IMR-90 (cell line): Measurements from ENCODE around the gene RPS19. TPM values are rescaled to one million over a fixed set of nuclear protein-coding genes. Genes with fewer than 3 reads are reported as not detected.

Experiments
- ATAC-seq: fragments of 200-7000 bp; cut with Tn5 transposase; 2 replicates; pipeline ENCODE4 v1.9.1; 2020; ENCODE audit warnings: low read depth, mild to moderate bottlenecking, moderate library complexity
- BruUV-seq: library from RNA; stranded (reverse); fragments of 400-500 nt; replicated peaks from 2 replicates; lab custom pipeline; 2021; lab: Mats Ljungman, UMichigan
- CTCF ChIA-PET: fragments of 300-600 bp; formaldehyde crosslinking; extraction: SDS; loops from one replicate; lab custom pipeline; 2021; ENCODE audit warnings: antibody characterized with exemption; lab: Yijun Ruan, JAX
- POLR2A ChIA-PET: fragments of 300-600 bp; sonication (Branson Sonifier 250); formaldehyde crosslinking; loops from one replicate; lab custom pipeline; 2022; ENCODE audit warnings: antibody characterized with exemption; ENCODE audit not compliant: unreplicated experiment; lab: Charles Lee
- DNase-seq: peaks from one replicate; pipeline ENCODE4 v3.0.0; 2013
- H2AFZ ChIP-seq: replicated peaks from 2 replicates; pipeline ENCODE3; 2013; ENCODE audit warnings: low read length, mild to moderate bottlenecking; ENCODE audit not compliant: poor library complexity
- H2AK5ac ChIP-seq: 2 replicates; pipeline ENCODE4 v1.6.1; 2013; ENCODE audit warnings: low read depth, low read length, inconsistent platforms
- H2AK9ac ChIP-seq: replicated peaks from 2 replicates; pipeline ENCODE3; 2013; ENCODE audit warnings: mild to moderate bottlenecking, low read depth, low read length, moderate library complexity; ENCODE audit not compliant: poor library complexity
- H2BK120ac ChIP-seq: 2 replicates; pipeline ENCODE4 v1.6.1; 2013; ENCODE audit warnings: low read depth, low read length, inconsistent platforms
- H2BK15ac ChIP-seq: 3 replicates; pipeline ENCODE4 v1.6.1; 2013; ENCODE audit warnings: low read depth, low read length, inconsistent platforms
- H2BK20ac ChIP-seq: 2 replicates; pipeline ENCODE4 v1.6.1; 2013; ENCODE audit warnings: low read depth, mild to moderate bottlenecking, inconsistent platforms, low read length, moderate library complexity
- H2BK5ac ChIP-seq: 2 replicates; pipeline ENCODE4 v1.6.1; 2013; ENCODE audit warnings: mild to moderate bottlenecking, low read depth, low read length, inconsistent platforms; ENCODE audit not compliant: poor library complexity, severe bottlenecking
- H3K14ac ChIP-seq: replicated peaks from 2 replicates; pipeline ENCODE4 v1.6.1; 2013; ENCODE audit warnings: low read depth, low read length, inconsistent platforms
- H3K18ac ChIP-seq: 2 replicates; pipeline ENCODE4 v1.6.1; 2013; ENCODE audit warnings: low read depth, low read length, control low read depth
- H3K23ac ChIP-seq: 2 replicates; pipeline ENCODE4 v1.6.1; 2013; ENCODE audit warnings: low read depth, low read length, inconsistent platforms
- H3K27ac ChIP-seq: 2 replicates; pipeline ENCODE4 v1.5.1; 2013; ENCODE audit warnings: mild to moderate bottlenecking, control low read depth, low read length; ENCODE audit not compliant: insufficient read depth
- H3K27me3 ChIP-seq: 2 replicates; pipeline ENCODE4 v1.6.1; 2013; ENCODE audit warnings: low read length; ENCODE audit not compliant: control insufficient read depth, insufficient read depth
- H3K36me3 ChIP-seq: 2 replicates; pipeline ENCODE4 v1.6.1; 2013; ENCODE audit warnings: low read length, mixed read lengths; ENCODE audit not compliant: control insufficient read depth, insufficient read depth
- H3K4ac ChIP-seq: 2 replicates; pipeline ENCODE4 v1.6.1; 2013; ENCODE audit warnings: low read depth, low read length, inconsistent platforms
- H3K4me1 ChIP-seq: 2 replicates; pipeline ENCODE4 v1.6.1; 2013; ENCODE audit warnings: low read length, mixed read lengths; ENCODE audit not compliant: control insufficient read depth, insufficient read depth
- H3K4me2 ChIP-seq: 2 replicates; pipeline ENCODE4 v1.6.1; 2013; ENCODE audit warnings: low read depth, mild to moderate bottlenecking, control low read depth, low read length, moderate library complexity
- H3K4me3 ChIP-seq: 2 replicates; pipeline ENCODE4 v1.5.1; 2013; ENCODE audit warnings: low read depth, mild to moderate bottlenecking, control low read depth, low read length, moderate library complexity; ENCODE audit not compliant: insufficient read depth
- H3K56ac ChIP-seq: 2 replicates; pipeline ENCODE4 v1.6.1; 2013; ENCODE audit warnings: low read length, inconsistent platforms; ENCODE audit not compliant: insufficient read depth; ENCODE audit errors: extremely low read depth
- H3K79me1 ChIP-seq, 2 experiments: 2 replicates each; pipeline ENCODE4 v1.6.1; 2013; ENCODE audit warnings: low read length in 2 of 2, inconsistent platforms in 1 of 2, low read depth in 1 of 2
- H3K9ac ChIP-seq: 2 replicates; pipeline ENCODE4 v1.6.1; 2013; ENCODE audit warnings: low read depth, low read length, control low read depth
- H3K9me1 ChIP-seq: 2 replicates; pipeline ENCODE4 v1.6.1; 2013; ENCODE audit warnings: low read length, inconsistent platforms; ENCODE audit not compliant: insufficient read depth
- H3K9me3 ChIP-seq: 2 replicates; pipeline ENCODE4 v1.6.1; 2013; ENCODE audit warnings: low read length; ENCODE audit not compliant: control insufficient read depth, insufficient read depth
- H4K20me1 ChIP-seq: 2 replicates; pipeline ENCODE4 v1.6.1; 2013; ENCODE audit warnings: low read length, inconsistent platforms; ENCODE audit not compliant: insufficient read depth
- H4K5ac ChIP-seq: 2 replicates; pipeline ENCODE4 v1.6.1; 2013; ENCODE audit warnings: mild to moderate bottlenecking, low read depth, low read length, control low read depth
- H4K8ac ChIP-seq, 2 experiments: 2 replicates each; pipeline ENCODE4 v1.6.1; 2013; ENCODE audit warnings: low read depth in 2 of 2, low read length in 2 of 2, control low read depth in 1 of 2, inconsistent platforms in 1 of 2
- H4K91ac ChIP-seq: 2 replicates; pipeline ENCODE4 v1.6.1; 2013; ENCODE audit warnings: low read depth, low read length, inconsistent platforms; ENCODE audit not compliant: insufficient read depth
- BHLHE40 ChIP-seq: fragments of 150-350 bp; IDR thresholded peaks from 2 replicates; pipeline ENCODE4 v1.6.1; 2016; ENCODE audit warnings: mild to moderate bottlenecking, low read depth, low read length
- CEBPB ChIP-seq: IDR thresholded peaks from 2 replicates; pipeline ENCODE4 v1.6.1; 2012; ENCODE audit warnings: low read depth, low read length, improper control_type of control experiment
- FOS ChIP-seq: fragments of 150-350 bp; IDR thresholded peaks from 2 replicates; pipeline ENCODE4 v1.6.1; 2016; ENCODE audit warnings: low read depth, low read length
- MAFK ChIP-seq: IDR thresholded peaks from 2 replicates; pipeline ENCODE4 v1.6.1; 2012; ENCODE audit warnings: low read depth, low read length, improper control_type of control experiment
- MAZ ChIP-seq: IDR thresholded peaks from 2 replicates; pipeline ENCODE4 v1.6.1; 2012; ENCODE audit warnings: low read depth, mild to moderate bottlenecking, low read length, improper control_type of control experiment, moderate library complexity, borderline replicate concordance
- MXI1 ChIP-seq: IDR thresholded peaks from 2 replicates; pipeline ENCODE4 v1.6.1; 2012; ENCODE audit warnings: low read depth, mild to moderate bottlenecking, low read length, moderate library complexity, borderline replicate concordance
- NFE2L2 ChIP-seq: fragments of 150-350 bp; IDR thresholded peaks from 2 replicates; pipeline ENCODE4 v1.6.1; 2016; ENCODE audit warnings: low read depth, mild to moderate bottlenecking, low read length
- POLR2A ChIP-seq: IDR thresholded peaks from 2 replicates; pipeline ENCODE4 v1.6.1; 2012; ENCODE audit warnings: mild to moderate bottlenecking, low read depth, low read length
- RAD21 ChIP-seq: IDR thresholded peaks from 2 replicates; pipeline ENCODE4 v1.6.1; 2012; ENCODE audit warnings: low read length, improper control_type of control experiment
- SMC3 ChIP-seq: fragments of 150-350 bp; IDR thresholded peaks from 2 replicates; pipeline ENCODE4 v1.6.1; 2016; ENCODE audit warnings: low read depth, mild to moderate bottlenecking, antibody characterized with exemption, low read length, moderate library complexity
- WGBS, 2 experiments: methylation state at CpG; one replicate each; pipeline versions ENCODE4 v1.1.5 to v1.1.7; 2013; ENCODE audit warnings: missing lambda C conversion rate in 2 of 2; ENCODE audit not compliant: insufficient read length in 1 of 2; ENCODE audit errors: extremely low coverage in 2 of 2; 5-methylcytosine and 5-hydroxymethylcytosine counted together
- dilution Hi-C: fragments of 300-500 bp; cut with HindIII; formaldehyde crosslinking; loops from one replicate; pipeline ENCODE4 v1.14.3; 2018; ENCODE audit warnings: low sequenced_read_pairs; ENCODE audit not compliant: unreplicated experiment
- in situ Hi-C: fragments of 300-500 bp; cut with MboI; formaldehyde crosslinking; loops from 3 replicates; pipeline ENCODE4 v1.14.3; 2019; ENCODE audit warnings: low sequenced_read_pairs, inconsistent platforms, mixed read lengths
- intact Hi-C: fragments of 100-400 bp; cut with micrococcal nuclease; formaldehyde crosslinking; loops from 2 replicates; pipeline ENCODE4 v1.10.0; 2022
- polyA plus RNA-seq, 3 experiments: library from polyadenylated mRNA; depleted of rRNA; stranded (reverse); fragments of >200 nt; gene quantifications; 2 replicates each; pipeline ENCODE4 v1.2.3, GENCODE V29; 2012; ENCODE audit warnings: low replicate concordance in 1 of 3
- total RNA-seq: library from RNA; depleted of rRNA; stranded (reverse); fragments of >200 nt; gene quantifications from 2 replicates; pipeline ENCODE4 v1.2.3, GENCODE V29; 2012
- TF ChIP-seq, protein P1 (sequence below): fragments of 150-350 bp; IDR thresholded peaks from 2 replicates; pipeline ENCODE4 v1.6.1; 2016; ENCODE audit warnings: low read depth, mild to moderate bottlenecking, low read length, moderate library complexity, borderline replicate concordance
- TF ChIP-seq, protein P2 (sequence below): conservative IDR thresholded peaks from 2 replicates; pipeline ENCODE4 v1.5.1; 2012; ENCODE audit warnings: mild to moderate bottlenecking, low read depth, low read length, improper control_type of control experiment

Gene RPS19
- total and polyA plus RNA-seq, 2 of the 4 experiments (the other 2 are of a cell fraction) = 230 to 3,988 TPM

DNA sequence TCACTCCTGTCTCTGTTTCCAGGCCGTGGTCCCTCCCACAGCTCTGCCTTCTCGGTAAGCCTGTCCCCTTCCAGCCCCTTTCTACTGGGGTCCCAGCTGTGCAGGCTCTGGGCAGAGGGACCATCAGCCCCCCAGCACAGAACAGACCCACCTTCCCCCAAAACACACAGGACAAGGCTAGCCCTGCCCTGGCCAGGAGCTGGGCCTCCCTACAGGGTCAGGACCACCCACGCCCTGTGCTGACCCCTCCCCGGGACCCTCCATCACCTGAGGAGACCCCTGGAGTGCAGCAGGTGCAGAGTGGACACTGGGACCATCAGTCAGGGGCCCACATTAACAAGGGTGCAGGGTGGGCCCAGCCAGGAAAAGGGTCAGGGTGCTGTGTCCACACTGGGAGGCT, 49.8 kb upstream of the RPS19 start (continued):
- TF ChIP-seq, protein P1, sequence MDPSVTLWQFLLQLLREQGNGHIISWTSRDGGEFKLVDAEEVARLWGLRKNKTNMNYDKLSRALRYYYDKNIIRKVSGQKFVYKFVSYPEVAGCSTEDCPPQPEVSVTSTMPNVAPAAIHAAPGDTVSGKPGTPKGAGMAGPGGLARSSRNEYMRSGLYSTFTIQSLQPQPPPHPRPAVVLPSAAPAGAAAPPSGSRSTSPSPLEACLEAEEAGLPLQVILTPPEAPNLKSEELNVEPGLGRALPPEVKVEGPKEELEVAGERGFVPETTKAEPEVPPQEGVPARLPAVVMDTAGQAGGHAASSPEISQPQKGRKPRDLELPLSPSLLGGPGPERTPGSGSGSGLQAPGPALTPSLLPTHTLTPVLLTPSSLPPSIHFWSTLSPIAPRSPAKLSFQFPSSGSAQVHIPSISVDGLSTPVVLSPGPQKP = no peak
- TF ChIP-seq POLR2A (no peak), NFE2L2 (no peak)

DNA sequence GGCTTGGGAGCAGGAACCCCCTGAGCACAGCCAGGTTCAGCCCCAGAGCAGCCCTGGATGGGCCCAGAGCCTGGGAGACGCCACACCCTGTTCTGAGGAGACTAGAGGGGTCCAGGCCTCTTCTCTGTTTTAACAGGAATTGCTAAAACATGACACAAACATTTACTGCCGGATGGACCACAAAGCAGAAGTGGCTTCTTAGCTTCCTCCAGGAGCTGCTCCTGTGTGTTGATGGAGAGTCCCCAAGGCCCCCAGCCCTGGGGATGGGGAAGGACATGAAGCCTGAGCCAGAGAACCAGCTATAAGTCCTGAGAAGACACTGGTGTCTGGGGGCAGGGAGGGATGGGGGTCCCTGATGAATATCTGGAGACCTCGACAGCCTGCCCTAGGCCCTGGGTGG, 49.0 kb upstream of the RPS19 start:
- no peaks in the 10 kb centered on the region for H3K27me3 ChIP-seq
- H2BK5ac ChIP-seq = no peak overlapping the region
- H2AK5ac ChIP-seq = no peak overlapping the region
- ChIA-PET POLR2A (no interaction called here), CTCF (interaction anchor here (0.5 kb wide), 1 partner anchor 48 kb away, joined by 4 read pairs; no protein-coding TSS in a partner anchor)
- no peak overlapping the region for H2AFZ ChIP-seq
- no peaks in the 10 kb centered on the region for H3K4me1 ChIP-seq
- no peak overlapping the region for H3K18ac ChIP-seq
- H2BK120ac ChIP-seq = no peak overlapping the region
- DNase-seq (no peak), ATAC-seq (no peak)
- H3K9me3 ChIP-seq = no peaks in the 10 kb centered on the region
- H4K5ac ChIP-seq = no peak overlapping the region
- H4K20me1 ChIP-seq = no peaks in the 10 kb centered on the region
- H3K23ac ChIP-seq = no peak overlapping the region
- no peak overlapping the region for H3K27ac ChIP-seq
- no CpG with 5 or more reads among the region's 3 CpGs for WGBS, 2 experiments
- H3K14ac ChIP-seq = no peak overlapping the region
- dilution Hi-C loops = no loop called here
- no peak overlapping the region for H3K9ac ChIP-seq
- H3K4me2 ChIP-seq = no peak overlapping the region
- intact Hi-C loops = no loop called here
- H3K36me3 ChIP-seq = no peaks in the 10 kb centered on the region
- H3K4ac ChIP-seq = no peak overlapping the region
- TF ChIP-seq, protein P1 = no peak
- no peak for TF ChIP-seq MAZ
- no peak for TF ChIP-seq MXI1
- no peak for TF ChIP-seq MAFK
- TF ChIP-seq NFE2L2 = no peak
- TF ChIP-seq CEBPB = no peak
- no peak for TF ChIP-seq SMC3
- TF ChIP-seq BHLHE40 = no peak
- no peak for TF ChIP-seq FOS
- no peak for TF ChIP-seq RAD21
- TF ChIP-seq, protein P2, sequence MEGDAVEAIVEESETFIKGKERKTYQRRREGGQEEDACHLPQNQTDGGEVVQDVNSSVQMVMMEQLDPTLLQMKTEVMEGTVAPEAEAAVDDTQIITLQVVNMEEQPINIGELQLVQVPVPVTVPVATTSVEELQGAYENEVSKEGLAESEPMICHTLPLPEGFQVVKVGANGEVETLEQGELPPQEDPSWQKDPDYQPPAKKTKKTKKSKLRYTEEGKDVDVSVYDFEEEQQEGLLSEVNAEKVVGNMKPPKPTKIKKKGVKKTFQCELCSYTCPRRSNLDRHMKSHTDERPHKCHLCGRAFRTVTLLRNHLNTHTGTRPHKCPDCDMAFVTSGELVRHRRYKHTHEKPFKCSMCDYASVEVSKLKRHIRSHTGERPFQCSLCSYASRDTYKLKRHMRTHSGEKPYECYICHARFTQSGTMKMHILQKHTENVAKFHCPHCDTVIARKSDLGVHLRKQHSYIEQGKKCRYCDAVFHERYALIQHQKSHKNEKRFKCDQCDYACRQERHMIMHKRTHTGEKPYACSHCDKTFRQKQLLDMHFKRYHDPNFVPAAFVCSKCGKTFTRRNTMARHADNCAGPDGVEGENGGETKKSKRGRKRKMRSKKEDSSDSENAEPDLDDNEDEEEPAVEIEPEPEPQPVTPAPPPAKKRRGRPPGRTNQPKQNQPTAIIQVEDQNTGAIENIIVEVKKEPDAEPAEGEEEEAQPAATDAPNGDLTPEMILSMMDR = no peak
- no peaks in the 10 kb centered on the region for H3K9me1 ChIP-seq
- no peak overlapping the region for H2BK15ac ChIP-seq
- no peak overlapping the region for H3K4me3 ChIP-seq
- BruUV-seq = no TSS peak
- no peak overlapping the region for H4K8ac ChIP-seq
- H3K56ac ChIP-seq = no peak overlapping the region
- H2AK9ac ChIP-seq = no peak overlapping the region
- H4K91ac ChIP-seq = no peak overlapping the region
- no peaks in the 10 kb centered on the region for H3K79me1 ChIP-seq
- in situ Hi-C loops = no loop called here
- H2BK20ac ChIP-seq = no peak overlapping the region
